ENCODE results near the gene CHKB. TPM values are rescaled to one million over a fixed set of nuclear protein-coding genes. Genes with fewer than 3 reads are reported as not detected.

The CHKB gene
- total and polyA plus RNA-seq, 8 donors, result 20.4 to 283 (median 31.7) TPM

GRCh38 chr22:50597097-50597496 lies 14.4 kb upstream of the CHKB start:
- no peak for TF ChIP-seq CTCF (IDR thresholded peaks at IDR 0.05)
- Histone ChIP-seq H3K27me3 (no peaks in the 10 kb centered on the region), H3K4me3 (no peak overlapping the region), H3K9me3 (no peaks in the 10 kb centered on the region), H3K4me1 (peaks cover 0 to 3% (median 0%) of the 10 kb centered on the region in 3 donors), H3K27ac (no peak overlapping the region), H3K36me3 (no peaks in the 10 kb centered on the region)
- FAIRE-seq, result no peak
- no peak for ATAC-seq
- no peak for DNase-seq
- intact Hi-C loops (cut with DNase I), result no loop called here
- 92% methylated on average over 5 of the region's 5 CpGs for WGBS, 2 donors

- FAIRE-seq, result no peak
- Histone ChIP-seq H3K4me1 (peaks cover 0 to 3% (median 0%) of the 10 kb centered on the region in 3 donors), H3K9me3 (no peaks in the 10 kb centered on the region), H3K36me3 (no peaks in the 10 kb centered on the region), H3K4me3 (no peak overlapping the region), H3K27me3 (no peaks in the 10 kb centered on the region), H3K27ac (no peak overlapping the region)
- 79 to 89% methylated on average over 3 of the region's 3 CpGs for WGBS, 2 donors
- DNase-seq, result no peak
- no peak for TF ChIP-seq CTCF (IDR thresholded peaks at IDR 0.05)
- ATAC-seq, result no peak
- intact Hi-C loops (cut with DNase I), result no loop called here
These were observed 12.5 kb upstream of the CHKB start for GRCh38 chr22:50595189-50595588.

GRCh38 chr22:50587407-50587806 lies 4.8 kb upstream of the CHKB start:
- intact Hi-C loops (cut with DNase I), result no loop called here
- no peak for FAIRE-seq
- peaks cover 0 to 6% (median 0%) of the 10 kb centered on the region in 3 donors for H3K4me1 ChIP-seq
- H3K27ac ChIP-seq, result no peak overlapping the region
- peak in 2 of 6 donors; percentile 17 to 19 for DNase-seq
- ATAC-seq, result no peak
- H3K27me3 ChIP-seq, result no peaks in the 10 kb centered on the region
- TF ChIP-seq CTCF (IDR thresholded peaks at IDR 0.05), result no peak
- H3K9me3 ChIP-seq, result no peaks in the 10 kb centered on the region
- 96% methylated on average over 5 of the region's 5 CpGs for whole genome bisulfite sequencing, 2 donors
- no peaks in the 10 kb centered on the region for H3K36me3 ChIP-seq
- H3K4me3 ChIP-seq, result no peak overlapping the region

- H3K9me3 ChIP-seq, result no peaks in the 10 kb centered on the region
- no peak overlapping the region for H3K27ac ChIP-seq
- H3K4me3 ChIP-seq, result no peak overlapping the region
- no peak for FAIRE-seq
- H3K36me3 ChIP-seq, result no peaks in the 10 kb centered on the region
- intact Hi-C loops (cut with DNase I), result no loop called here
- ATAC-seq, result no peak
- H3K27me3 ChIP-seq, result no peaks in the 10 kb centered on the region
- TF ChIP-seq CTCF (IDR thresholded peaks at IDR 0.05), result no peak
- peak in 2 of 6 donors; percentile 5 to 17 for DNase-seq
- H3K4me1 ChIP-seq, result peaks cover 0 to 10% (median 0%) of the 10 kb centered on the region in 3 donors
- 76 to 78% methylated on average over 5 of the region's 5 CpGs for WGBS, 2 donors
These were observed 3.8 kb upstream of the CHKB start for GRCh38 chr22:50586416-50586815.

- H3K27me3 ChIP-seq, result no peaks in the 10 kb centered on the region
- peaks cover 0 to 10% (median 0%) of the 10 kb centered on the region in 3 donors for H3K4me1 ChIP-seq
- 85 to 93% methylated on average over 8 of the region's 8 CpGs for WGBS, 2 donors
- intact Hi-C loops (cut with DNase I), result no loop called here
- no peak for TF ChIP-seq CTCF (IDR thresholded peaks at IDR 0.05)
- peak in 2 of 6 donors; percentile 6 to 20 for DNase-seq
- H3K27ac ChIP-seq, result no peak overlapping the region
- ATAC-seq, result no peak
- no peak for FAIRE-seq
- no peak overlapping the region for H3K4me3 ChIP-seq
- no peaks in the 10 kb centered on the region for H3K36me3 ChIP-seq
- H3K9me3 ChIP-seq, result no peaks in the 10 kb centered on the region
These were observed 3.1 kb upstream of the CHKB start for GRCh38 chr22:50585781-50586180.
